Hematopoietic multipotent progenitor cell treated with erythropoietin and hydrocortisone succinate and interleukin-3 and kit ligand, for 8 days (in vitro differentiated cells): ENCODE data around the gene ADAMTS17.
A peak's percentile ranks its signal among the peaks of the same experiment; 100 is the strongest.
"Not testable (repeated sequence)": the region's sequence is repeated elsewhere in the genome, so short reads cannot be mapped to it uniquely, and the experiment has no call there.

Source experiments
- DNase-seq: peaks from one replicate; pipeline ENCODE4 v3.0.0-alpha.2; 2015

Gene ADAMTS17

DNA sequence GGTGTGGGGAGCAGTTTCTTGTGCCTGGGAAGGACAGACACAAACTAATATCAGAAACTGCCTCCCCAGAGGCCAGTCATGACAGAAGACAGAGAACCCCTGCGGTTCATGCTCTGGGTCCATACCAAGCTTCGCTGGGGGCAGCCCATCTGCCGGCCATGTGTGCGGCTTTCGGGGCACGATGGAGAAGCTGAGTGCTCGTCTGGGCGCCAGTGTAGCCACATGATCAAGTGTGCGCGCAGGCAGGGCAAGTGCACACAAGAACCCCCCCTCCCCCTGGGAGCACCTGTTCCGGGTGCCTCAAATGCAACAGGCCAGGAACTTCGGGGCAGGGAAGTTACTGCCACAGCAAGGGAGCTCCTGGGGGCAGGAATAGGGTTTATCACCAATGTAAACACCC, 1.8 kb downstream of the ADAMTS17 start:
- DNase-seq, result no peak

DNA sequence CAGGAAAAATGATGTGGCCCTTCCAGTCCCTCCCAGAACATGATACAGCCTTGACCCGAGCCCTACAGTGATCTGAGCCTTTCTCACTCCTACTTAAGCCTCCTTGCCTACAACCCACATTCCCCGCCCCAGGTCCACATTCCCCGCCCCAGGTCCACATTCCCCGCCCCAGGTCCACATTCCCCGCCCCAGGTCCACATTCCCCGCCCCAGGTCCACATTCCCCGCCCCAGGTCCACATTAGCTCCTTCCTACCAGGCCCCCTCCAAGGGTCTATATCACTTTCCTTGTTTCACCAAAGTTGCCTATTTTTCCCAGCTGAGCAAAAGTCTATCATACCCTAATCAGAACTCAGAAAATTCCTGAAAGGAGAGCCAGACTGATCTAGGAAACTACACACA, 2.3 kb downstream of the ADAMTS17 start:
- not testable (repeated sequence) for DNase-seq

DNA sequence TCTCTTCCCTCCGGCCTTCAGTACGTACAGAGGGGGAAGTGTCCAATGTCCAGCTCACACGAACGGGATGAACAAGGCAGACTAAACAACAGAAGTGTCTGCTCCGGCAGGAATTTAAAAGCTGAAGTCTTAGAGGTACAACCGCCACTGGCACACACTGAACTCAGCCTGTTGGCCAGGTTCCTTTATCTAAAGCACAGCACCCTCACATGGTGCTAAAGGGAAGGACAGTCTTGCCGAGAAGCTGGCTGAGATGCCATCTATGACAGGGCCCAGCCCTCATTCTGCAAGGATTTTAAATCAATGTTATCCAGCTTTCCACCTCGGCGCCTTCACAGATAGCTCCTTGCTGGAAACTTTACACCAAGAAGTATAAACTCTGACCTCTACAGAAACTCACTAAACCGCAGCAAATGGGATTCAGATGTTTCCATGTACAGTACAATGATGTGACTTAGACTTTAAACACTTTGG, 2.8 kb downstream of the ADAMTS17 start:
- DNase-seq, result peak; percentile 46

DNA sequence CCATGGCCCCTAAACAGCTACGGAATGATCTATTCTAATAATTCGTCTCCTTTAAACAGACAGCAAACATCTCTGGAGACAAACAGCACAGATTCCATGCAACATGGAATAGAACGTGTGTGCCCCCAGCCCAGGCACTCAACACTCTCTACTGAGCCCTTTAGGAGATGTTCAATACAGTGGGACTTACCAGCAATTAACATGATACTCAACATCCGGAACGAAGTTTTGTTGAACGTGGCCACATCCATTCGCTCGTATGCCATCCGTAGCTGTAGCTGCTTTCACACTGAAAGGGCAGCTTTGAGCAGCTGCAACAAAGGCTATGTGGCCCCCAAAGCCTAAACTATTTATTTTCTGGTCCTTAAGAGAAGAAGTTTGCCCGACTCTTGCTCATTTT, 3.5 kb downstream of the ADAMTS17 start:
- no peak for DNase-seq

DNA sequence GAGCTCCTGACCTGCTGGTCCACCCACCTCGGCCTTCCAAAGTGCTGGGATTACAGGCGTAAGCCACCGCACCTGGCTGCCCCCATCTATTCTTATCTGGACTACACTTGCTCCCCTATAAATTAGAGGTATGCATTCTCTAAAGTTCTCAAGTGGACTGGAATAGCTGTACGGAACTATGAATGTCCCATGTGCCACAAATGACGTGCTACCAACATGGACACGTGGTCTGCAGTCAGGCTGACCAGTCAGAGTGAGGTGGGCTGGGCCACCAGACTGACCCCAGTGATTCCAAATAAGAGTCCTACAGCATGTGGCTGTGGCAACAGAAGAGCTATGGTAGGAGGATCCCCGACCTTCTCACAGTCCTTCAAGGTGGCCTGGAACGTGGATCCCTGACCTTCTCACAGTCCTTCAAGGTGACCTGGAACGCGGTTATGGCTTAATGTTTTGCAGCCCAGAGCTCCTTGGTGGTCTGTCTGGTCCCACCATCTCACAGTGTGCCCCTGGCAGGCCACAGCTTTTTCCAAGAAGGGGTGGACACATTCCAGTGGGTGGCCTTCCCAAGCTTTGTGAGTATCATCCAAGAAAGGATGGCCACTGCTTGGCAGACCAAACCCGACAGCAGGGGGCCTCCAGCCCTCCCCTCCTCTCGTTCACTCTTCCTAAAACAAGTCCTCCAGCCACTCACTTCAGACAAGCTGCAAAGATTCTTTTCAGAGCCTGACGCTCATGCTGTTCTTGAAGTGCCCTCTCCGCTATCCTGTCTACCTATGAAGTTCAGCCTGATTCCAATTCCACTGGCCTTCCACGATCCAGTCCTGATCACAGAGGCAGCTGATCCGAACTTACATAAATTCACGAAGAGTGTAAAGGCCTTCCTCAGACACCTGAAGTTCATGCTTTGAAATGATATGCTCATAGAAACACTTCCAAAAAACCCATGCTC, 4.4 kb downstream of the ADAMTS17 start:
- DNase-seq, result no peak

DNA sequence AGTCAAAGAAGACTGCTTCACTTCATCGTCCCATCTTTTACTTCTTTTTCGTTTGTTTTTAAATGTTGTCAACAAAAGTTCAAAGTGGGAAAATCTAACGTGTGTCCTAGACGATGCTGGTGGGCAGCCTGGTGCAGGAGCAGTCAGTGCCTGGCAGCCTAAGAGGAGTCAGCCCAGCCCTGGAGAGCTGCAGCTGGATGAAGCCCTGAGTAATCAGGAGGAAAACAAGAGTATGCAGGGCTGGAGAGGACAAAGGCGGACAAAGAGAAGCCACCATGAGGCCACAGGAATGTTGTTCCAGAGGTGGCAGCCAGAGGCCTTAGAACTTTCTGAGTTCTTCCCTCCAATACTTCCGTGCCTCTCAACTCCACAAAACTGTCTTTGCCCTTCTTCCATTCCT, 5.7 kb downstream of the ADAMTS17 start:
- DNase-seq, result no peak

DNA sequence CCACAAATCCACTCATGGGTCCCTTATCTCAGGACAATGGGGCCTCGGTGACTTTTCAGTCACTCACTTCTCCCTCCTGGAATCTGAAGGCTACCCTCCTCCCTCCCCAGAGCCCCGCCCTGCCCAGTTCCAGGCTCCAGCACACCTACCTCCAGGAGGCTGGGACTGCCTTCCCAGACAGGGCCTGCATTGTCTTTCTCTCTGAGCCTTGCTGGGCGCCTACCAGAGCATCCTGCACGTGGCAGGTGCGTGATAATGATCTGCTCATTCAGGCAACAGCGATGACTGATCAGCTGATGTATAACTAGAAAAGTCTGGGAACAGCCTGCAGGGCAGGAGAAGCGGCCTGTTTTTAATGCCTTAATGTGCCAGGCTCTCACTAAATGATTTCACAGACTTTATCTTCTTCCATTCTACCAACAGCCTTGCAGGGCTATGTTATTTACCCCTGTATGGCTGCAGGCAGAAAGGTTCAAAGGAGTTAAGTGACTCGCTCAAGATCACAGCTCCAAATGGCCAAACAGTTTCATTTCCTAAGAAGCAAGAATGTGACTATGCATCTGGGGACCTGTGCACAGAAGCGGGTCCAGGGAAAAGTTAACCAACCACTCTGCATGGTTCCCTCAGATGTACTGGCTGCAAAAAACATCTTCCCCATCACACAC, 6.3 kb downstream of the ADAMTS17 start:
- DNase-seq, result no peak

DNA sequence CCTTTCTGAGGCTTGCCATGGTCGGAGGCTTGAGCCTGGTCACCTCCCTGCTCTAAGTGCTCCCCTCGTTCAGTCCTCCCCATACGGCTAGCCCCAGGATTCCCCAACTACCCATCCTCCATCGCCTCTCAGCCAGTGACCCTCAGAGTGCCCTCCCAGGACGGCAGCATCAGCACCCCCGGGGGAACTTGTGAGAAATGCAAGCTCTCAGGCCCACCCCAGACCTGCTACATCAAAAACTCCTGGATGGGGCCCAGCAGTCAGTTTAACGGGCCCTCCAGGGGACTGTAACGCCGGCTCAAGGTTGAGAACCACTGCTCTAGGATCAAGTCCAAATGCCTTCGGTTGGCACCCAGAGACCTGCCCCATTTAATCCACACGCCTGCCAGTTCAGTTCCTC, 6.9 kb downstream of the ADAMTS17 start:
- DNase-seq, result no peak

DNA sequence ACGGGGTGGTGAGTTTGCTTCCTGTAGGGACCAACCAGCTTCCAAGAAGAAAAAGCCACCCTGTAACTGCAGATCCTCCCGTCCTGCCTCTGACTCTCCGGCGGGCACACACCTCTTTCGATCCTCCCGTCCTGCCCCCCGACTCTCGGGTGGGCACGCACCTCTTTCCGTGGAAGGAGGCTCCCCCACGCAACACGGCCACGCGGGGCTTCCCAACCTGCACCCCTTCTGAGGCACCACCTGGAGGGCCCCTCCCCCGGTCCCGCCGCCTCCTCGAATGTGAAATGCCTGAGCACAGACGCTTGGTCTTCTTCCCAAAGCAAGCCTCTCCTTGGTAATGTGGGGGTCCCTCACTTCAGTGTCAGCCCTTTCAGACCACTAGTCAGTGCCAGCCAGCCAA, 7.3 kb downstream of the ADAMTS17 start:
- DNase-seq, result no peak

DNA sequence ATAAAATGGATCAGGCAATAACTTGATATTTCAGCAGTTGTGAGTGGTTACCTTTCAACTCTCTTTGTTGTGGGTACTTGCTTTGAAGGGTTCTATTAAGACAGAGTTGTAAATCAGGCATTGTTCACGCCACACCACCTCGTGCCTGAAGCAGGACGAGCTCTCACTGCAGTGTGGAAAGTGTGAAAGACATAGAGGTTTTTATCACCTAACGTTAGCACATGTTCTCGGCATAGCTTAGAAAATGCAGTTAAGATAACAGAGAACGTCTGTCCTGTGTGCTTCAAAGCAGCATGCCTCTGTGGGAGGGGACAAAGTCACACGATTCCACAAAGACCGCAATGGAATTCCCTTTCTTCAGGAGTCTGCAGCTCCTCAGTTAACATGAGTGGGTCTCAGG, 7.8 kb downstream of the ADAMTS17 start:
- no peak for DNase-seq

DNA sequence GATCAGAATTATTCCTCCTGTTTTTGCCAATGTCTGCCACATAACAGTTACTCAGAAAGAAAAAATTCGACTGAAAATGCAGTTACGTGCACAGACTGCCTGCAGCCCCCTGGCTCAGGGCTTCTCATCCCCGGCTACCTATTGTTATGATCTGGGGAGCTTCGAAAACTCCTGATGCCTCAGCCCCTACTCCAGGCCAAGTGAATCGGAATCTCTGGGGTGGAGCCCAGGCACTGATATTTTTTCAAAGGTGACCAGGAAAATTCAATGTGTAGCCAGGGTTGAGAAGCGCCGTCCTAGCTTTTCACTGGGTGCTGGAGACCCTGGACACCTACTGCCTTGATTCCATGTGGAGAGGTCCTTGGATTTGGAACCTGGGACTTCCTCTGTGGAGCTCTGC, 8.5 kb downstream of the ADAMTS17 start:
- DNase-seq, result no peak

DNA sequence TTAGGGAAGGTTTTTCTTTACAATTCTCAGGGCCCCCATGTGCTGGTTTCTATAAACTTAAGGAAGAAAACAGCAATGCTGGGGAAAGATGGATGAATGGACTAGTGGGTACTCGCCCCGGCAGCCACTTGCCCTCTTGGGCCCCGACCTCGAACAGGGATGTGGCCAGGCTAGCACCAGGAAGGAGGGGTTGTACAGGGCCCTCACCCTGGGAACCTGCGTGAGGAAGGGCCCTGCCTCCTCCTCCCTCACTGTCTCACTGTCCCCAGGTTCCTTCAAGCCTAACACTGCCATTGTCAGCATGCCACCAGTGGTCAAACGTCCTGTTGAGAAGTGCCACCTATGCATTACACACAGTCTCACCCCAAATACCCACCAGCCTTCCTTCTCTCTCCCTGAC, 9.1 kb downstream of the ADAMTS17 start:
- DNase-seq, result no peak

DNA sequence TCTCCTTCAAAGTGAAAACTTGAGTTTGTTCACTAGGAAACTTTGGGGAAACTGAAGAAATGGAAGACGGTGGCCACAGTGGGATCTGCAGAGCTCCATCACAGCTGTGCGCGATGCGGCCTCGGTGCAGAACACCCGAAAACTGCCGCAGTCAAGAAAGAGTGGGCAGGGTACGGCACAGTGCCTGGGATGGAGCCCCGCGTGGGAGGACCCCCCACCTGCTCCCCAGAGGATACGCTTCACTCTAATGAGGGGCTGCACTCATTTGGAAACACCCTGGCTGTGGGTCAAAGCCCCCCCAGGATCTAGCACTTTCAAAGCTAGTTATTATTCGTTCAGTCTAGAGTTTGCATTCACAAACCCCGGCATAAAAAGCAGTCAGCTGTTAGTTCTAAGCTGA, 9.5 kb downstream of the ADAMTS17 start:
- DNase-seq, result no peak

DNA sequence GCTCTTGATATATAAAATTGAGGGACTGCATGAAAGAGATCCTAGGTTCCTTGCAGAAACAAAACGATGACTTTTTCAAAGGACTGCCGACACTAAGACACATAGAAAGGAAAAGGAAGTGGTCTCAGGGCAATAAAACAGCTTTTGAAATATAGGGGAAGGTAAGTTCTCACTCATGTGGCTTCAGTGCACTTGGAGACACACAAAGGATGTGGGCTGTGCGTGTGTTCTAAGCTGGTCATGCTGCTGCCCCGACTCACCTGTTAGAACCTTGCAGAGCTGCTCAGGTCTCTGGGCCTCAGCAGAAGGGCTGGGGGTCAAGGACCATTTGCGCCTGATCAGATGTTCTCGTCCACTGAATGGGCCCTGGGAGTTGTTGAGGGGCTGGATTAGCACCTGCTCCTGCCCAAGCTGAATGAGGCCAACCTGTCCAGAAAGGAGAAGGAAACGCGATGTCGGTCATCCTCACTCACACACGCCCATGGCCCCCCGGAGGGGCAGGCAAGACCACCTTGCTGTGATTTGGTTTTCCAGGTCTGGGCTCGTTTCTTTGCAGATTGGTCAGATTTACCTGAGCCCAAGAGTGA, 11.1 kb downstream of the ADAMTS17 start:
- no peak for DNase-seq

DNA sequence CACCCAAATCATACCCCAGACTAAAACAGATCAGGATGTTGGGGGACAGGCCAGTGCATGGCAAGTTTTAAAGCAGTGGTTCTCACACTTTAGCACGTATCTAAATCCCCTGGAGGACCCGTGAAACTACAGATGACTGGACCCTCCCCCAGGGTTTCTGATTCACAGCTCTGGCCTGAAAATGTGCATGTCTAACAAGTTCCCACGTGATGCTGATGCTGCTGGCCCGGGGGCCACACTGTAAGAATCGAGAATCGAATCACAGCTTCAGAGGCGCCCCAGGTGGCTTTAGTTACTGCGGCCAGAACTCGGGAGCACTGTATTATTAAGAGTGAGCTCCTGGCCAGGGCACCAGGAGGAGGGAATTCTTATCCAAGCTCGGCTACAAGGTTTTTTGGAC, 11.6 kb downstream of the ADAMTS17 start:
- DNase-seq, result no peak

DNA sequence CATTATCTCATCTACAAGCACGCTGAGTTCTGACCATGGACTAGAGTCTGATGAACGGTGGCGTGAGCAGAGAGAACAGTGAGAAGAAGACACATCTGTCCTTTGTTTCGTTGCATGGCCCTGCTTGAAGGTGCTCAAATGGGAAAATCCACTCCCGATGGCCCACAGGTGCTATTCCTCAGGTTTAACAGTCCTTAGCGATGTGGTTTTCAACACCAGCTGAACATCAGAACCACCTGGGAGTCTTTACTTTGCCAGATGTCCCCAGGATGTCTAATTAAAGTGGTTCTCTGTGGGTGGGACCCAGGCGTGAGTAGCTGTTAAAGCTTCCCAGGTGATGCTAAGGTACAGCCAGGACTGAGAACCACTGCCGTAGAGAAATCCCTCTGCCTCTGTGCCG, 13.0 kb downstream of the ADAMTS17 start:
- DNase-seq, result no peak

DNA sequence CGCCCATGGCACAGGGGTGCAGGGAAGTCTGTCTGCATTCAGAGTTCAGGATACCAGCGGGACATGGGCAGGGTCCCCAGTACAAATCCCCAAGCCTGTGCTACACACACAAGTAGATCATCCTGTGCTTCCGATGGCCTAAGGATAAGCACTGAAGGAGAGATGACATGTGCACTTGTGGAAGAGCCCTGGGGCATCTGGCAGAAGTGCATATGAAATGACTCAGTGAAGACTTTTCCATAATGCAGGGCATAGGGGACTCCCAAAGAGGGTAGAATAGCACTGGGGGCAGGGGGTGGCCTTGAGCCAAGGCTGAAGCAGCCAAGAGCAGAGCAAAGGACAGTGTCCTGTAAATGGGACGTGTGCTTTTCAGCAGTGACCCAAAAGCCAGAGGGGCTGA, 22.9 kb downstream of the ADAMTS17 start:
- DNase-seq, result no peak

DNA sequence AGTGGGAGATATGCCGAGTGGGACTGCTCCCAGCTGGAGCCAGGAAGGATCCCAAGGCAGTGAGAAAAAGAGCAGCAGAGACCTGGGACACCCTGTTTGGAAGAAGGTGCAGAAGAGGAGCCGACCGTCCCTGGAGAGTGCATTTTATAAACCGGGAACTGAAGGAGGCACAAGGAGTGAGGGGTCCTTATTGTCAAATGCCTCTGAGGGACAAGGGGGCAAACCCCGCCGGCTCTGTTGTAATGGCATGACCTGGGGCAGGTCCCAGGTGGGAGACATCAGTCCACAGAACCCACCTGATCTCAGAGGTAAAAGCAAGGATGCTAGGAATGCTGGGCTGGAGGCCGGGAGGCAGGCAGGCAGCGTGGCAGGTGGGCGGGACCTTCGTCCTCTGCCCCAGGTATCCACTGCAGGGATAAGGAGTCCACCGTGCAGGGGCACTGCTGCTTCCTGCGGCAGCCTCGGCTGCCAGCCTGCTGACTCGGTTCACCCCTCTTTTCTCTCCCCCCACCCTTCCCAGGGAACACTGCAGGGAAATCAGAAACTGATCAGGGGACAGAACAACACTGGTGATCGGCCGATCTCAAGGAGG, 26.9 kb downstream of the ADAMTS17 start:
- DNase-seq, result no peak

DNA sequence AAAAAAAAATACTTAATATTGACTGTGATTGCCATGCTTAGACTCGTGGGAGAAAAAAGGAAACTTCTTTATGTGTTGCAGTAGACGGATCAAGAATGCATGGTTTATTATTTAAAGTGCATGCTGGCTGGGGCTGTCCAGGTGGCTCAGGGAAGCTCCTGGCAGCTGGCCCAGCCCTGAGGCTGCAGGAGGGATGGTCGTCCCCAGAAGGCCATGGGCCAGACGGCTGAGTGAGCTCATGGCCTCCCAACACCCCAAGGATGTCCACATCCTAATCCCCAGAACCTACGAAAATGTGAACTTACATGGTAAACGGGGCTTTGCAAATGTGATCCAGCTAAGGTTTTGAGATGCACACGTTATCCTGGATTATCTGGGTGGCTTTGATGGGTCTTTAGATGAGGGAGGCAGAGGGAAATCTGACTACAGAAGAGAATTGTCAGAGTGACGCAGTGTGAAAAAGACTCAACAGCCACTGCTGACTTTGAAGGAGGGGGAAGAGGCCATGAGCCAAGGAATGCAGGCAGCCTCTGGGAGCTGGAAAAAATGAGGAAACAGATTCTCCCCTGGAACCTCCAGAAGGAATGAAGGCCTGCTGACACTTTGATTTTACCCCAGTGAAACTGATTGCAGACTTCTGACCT, 29.8 kb downstream of the ADAMTS17 start:
- DNase-seq, result no peak

DNA sequence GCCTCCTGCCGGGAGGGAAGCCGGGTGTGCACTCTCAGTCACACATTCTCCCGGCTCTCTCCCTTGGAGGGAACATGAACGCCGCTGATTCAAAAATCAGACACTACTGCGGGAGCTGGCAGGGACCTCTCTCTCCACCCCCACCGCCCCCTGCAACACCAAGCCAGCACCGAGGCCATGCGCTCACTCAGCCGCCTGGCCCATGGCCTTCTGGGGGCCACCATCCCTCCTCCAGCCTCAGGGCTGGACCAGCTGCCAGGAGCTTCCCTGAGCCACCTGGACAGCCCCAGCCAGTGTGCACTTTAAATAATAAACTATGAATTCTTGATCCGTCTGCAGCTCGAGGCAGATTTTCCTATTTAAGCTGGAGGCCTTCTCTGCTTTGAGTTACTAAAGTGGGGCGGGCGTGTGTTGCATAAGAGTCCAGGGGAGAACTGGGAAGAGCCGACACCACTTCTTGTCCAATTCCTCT, 30.6 kb downstream of the ADAMTS17 start:
- DNase-seq, result no peak

DNA sequence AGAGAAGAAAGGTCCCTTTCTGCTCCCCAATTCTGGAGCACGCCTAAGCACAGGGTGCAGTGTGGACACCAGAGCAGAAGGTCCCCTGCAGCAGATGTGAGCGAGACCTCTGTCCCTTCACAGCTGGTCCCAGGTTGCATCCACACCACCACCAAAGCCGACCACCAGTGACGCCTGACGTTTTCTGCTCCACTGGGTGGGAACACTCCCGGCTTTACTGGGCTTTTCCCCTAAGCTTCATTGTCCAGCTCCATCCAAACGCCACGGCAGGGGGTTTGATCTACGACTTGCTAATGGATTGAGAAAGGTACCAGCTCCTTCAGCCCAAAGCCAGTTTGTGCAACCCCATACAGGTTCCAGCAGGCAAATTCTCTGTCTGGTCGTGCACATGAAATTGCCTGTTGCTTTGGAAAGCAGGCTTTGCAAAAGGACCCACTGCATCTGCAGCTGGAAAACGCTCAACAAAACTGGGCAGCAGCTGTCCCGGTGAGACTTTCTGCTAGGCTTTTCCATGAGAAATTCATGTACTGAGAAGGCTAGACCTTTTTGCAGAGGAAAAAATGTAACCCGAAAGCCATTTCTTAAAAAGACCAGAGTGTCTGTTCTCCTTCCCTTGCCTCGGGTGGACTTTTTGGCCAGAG, 31.1 kb downstream of the ADAMTS17 start:
- no peak for DNase-seq

DNA sequence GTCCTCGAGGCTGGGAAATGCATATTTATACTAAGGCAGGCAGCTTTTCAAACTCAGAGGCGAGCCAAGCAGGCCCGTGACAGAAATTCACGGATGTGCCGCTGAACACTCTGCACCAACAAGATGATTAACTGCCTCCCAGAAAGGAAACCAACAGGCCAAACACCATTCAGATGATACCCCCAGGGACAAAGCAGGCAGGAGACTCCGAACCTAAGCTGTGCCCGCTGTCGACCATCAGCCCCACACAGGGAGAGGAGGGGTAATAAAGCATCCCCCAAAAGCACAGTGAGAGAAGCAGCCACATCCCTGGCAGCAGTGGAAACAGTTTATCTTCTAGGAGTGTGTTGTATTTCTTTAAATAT, 31.8 kb downstream of the ADAMTS17 start:
- DNase-seq, result no peak
